AG09309 (cell line): ENCODE measurements around the gene LDB3.

Experiments used
- DNase-seq: peaks from one replicate; pipeline ENCODE4 v3.0.0-alpha.2; 2010; ENCODE audit warnings: low read depth
- H3K4me3 ChIP-seq: 2 replicates; pipeline ENCODE4 v1.5.1; 2011; ENCODE audit warnings: mild to moderate bottlenecking, low read depth, low read length, moderate library complexity; ENCODE audit not compliant: control insufficient read depth
- CTCF ChIP-seq: IDR thresholded peaks from 2 replicates; pipeline ENCODE4 v1.5.1; 2011; ENCODE audit warnings: mild to moderate bottlenecking, low read depth, low read length, inconsistent platforms; ENCODE audit not compliant: insufficient read depth, control insufficient read depth; ENCODE audit errors: missing control alignments

Gene LDB3

GRCh38 chr10:86668297-86669165 is at the start of gene LDB3:
LDB3 (plus strand) TSS chr10:86668511; CDS start chr10:86668692, 181 bp downstream.
- no peak for TF ChIP-seq CTCF
- H3K4me3 ChIP-seq = no peak within 1 kb of the TSS
- no peak for DNase-seq

- no peak for DNase-seq
- no peak for TF ChIP-seq CTCF
- no peak overlapping the region for H3K4me3 ChIP-seq
Observed at GRCh38 chr10:86628311-86628710, 40.0 kb upstream of the LDB3 start.

- no peak for DNase-seq
- no peak overlapping the region for H3K4me3 ChIP-seq
- TF ChIP-seq CTCF = no peak
Observed at GRCh38 chr10:86630079-86630478, 38.2 kb upstream of the LDB3 start.

GRCh38 chr10:86632009-86632800 is 36.1 kb upstream of the LDB3 start:
- no peak for DNase-seq
- H3K4me3 ChIP-seq = no peak overlapping the region
- no peak for TF ChIP-seq CTCF

GRCh38 chr10:86632951-86633350 is 35.4 kb upstream of the LDB3 start:
- no peak for DNase-seq
- H3K4me3 ChIP-seq = no peak overlapping the region
- no peak for TF ChIP-seq CTCF

GRCh38 chr10:86635402-86635801 is 32.9 kb upstream of the LDB3 start:
- H3K4me3 ChIP-seq = no peak overlapping the region
- peak; percentile 73 for DNase-seq
- TF ChIP-seq CTCF = no peak
